WTC11 (cell line): ENCODE data around the gene COL17A1. TPM values are rescaled to one million over a fixed set of nuclear protein-coding genes. Genes with fewer than 3 reads are reported as not detected.
A peak's percentile ranks its signal among the peaks of the same experiment; 100 is the strongest.

ENCODE experiments used
- ATF1 ChIP-seq: sonication (generic); formaldehyde crosslinking; IDR thresholded peaks from 2 replicates; pipeline ENCODE4 v1.8.1; 2023; ENCODE audit warnings: mild to moderate bottlenecking, moderate library complexity, missing genetic modification reagents
- CBFB ChIP-seq: sonication (generic); formaldehyde crosslinking; IDR thresholded peaks from 2 replicates; pipeline ENCODE4 v1.8.1; 2022; ENCODE audit warnings: mild to moderate bottlenecking, low read depth, missing genetic modification reagents
- CREM ChIP-seq: sonication (generic); formaldehyde crosslinking; IDR thresholded peaks from 2 replicates; pipeline ENCODE4 v1.8.1; 2022; ENCODE audit warnings: mild to moderate bottlenecking, missing genetic modification reagents, moderate library complexity
- FOXP1 ChIP-seq: sonication (generic); formaldehyde crosslinking; IDR thresholded peaks from 2 replicates; pipeline ENCODE4 v1.8.0; 2022; ENCODE audit warnings: missing genetic modification reagents, mild to moderate bottlenecking, moderate library complexity, borderline replicate concordance
- FOXP4 ChIP-seq: sonication (generic); formaldehyde crosslinking; IDR thresholded peaks from 2 replicates; pipeline ENCODE4 v1.8.0; 2022; ENCODE audit warnings: mild to moderate bottlenecking, missing genetic modification reagents
- IRF2 ChIP-seq: sonication (generic); formaldehyde crosslinking; IDR thresholded peaks from 2 replicates; pipeline ENCODE4 v1.8.0; 2022; ENCODE audit warnings: low read depth, missing genetic modification reagents, borderline replicate concordance
- JUN ChIP-seq: sonication (generic); formaldehyde crosslinking; IDR thresholded peaks from 2 replicates; pipeline ENCODE4 v1.8.0; 2023; ENCODE audit warnings: mild to moderate bottlenecking, missing genetic modification reagents
- KAT7 ChIP-seq: sonication (generic); formaldehyde crosslinking; IDR thresholded peaks from 2 replicates; pipeline ENCODE4 v1.8.1; 2023; ENCODE audit warnings: missing genetic modification reagents, mild to moderate bottlenecking, borderline replicate concordance
- MAX ChIP-seq: sonication (generic); formaldehyde crosslinking; IDR thresholded peaks from 2 replicates; pipeline ENCODE4 v1.8.0; 2022; ENCODE audit warnings: mild to moderate bottlenecking, missing genetic modification reagents
- SMAD3 ChIP-seq: sonication (generic); formaldehyde crosslinking; IDR thresholded peaks from 2 replicates; pipeline ENCODE4 v1.8.0; 2022; ENCODE audit warnings: missing genetic modification reagents, mild to moderate bottlenecking, borderline replicate concordance
- SP1 ChIP-seq: sonication (generic); formaldehyde crosslinking; conservative IDR thresholded peaks from 2 replicates; pipeline ENCODE4 v1.8.1; 2022; ENCODE audit warnings: missing genetic modification reagents
- TCF7 ChIP-seq: sonication (generic); formaldehyde crosslinking; IDR thresholded peaks from 2 replicates; pipeline ENCODE4 v1.8.0; 2022; ENCODE audit warnings: mild to moderate bottlenecking, low read depth, missing genetic modification reagents, moderate library complexity
- TP53 ChIP-seq: sonication (generic); formaldehyde crosslinking; IDR thresholded peaks from 2 replicates; pipeline ENCODE4 v1.8.1; 2023; ENCODE audit warnings: mild to moderate bottlenecking, missing genetic modification reagents
- ZBTB21 ChIP-seq: sonication (generic); formaldehyde crosslinking; IDR thresholded peaks from 2 replicates; pipeline ENCODE4 v1.8.1; 2023; ENCODE audit warnings: mild to moderate bottlenecking, missing genetic modification reagents, borderline replicate concordance
- ZNF425 ChIP-seq: fragments of 250-450 bp; sonication (Bioruptor Pico); conservative IDR thresholded peaks from 2 replicates; pipeline ENCODE4 v1.9.0; 2021; ENCODE audit warnings: mild to moderate bottlenecking
- ZNF512 ChIP-seq: sonication (generic); formaldehyde crosslinking; IDR thresholded peaks from 2 replicates; pipeline ENCODE4 v1.8.1; 2022; ENCODE audit warnings: missing genetic modification reagents, borderline replicate concordance
- ZNF671 ChIP-seq: fragments of 250-450 bp; sonication (Bioruptor Pico); IDR thresholded peaks from 2 replicates; pipeline ENCODE4 v1.8.0; 2021; ENCODE audit warnings: mild to moderate bottlenecking
- total RNA-seq: library from RNA; stranded (reverse); gene quantifications from 3 replicates; pipeline ENCODE4 v1.2.3, GENCODE V29; 2021
- TF ChIP-seq, protein P1 (sequence below): sonication (generic); formaldehyde crosslinking; IDR thresholded peaks from 2 replicates; pipeline ENCODE4 v1.8.0; 2023; ENCODE audit warnings: mild to moderate bottlenecking, missing genetic modification reagents
- TF ChIP-seq, protein P2 (sequence below): sonication (generic); formaldehyde crosslinking; IDR thresholded peaks from 2 replicates; pipeline ENCODE4 v1.8.1; 2023; ENCODE audit warnings: mild to moderate bottlenecking, moderate library complexity, missing genetic modification reagents
- TF ChIP-seq, protein P3 (sequence below): sonication (generic); formaldehyde crosslinking; IDR thresholded peaks from 2 replicates; pipeline ENCODE4 v1.8.1; 2022; ENCODE audit warnings: mild to moderate bottlenecking, moderate library complexity, missing genetic modification reagents
- TF ChIP-seq, protein P4 (sequence below): sonication (generic); formaldehyde crosslinking; IDR thresholded peaks from 2 replicates; pipeline ENCODE4 v1.8.1; 2023; ENCODE audit warnings: mild to moderate bottlenecking, missing genetic modification reagents, borderline replicate concordance

The COL17A1 gene
- total RNA-seq, 1 experiment from 2014 or later, result 1.5 TPM

DNA sequence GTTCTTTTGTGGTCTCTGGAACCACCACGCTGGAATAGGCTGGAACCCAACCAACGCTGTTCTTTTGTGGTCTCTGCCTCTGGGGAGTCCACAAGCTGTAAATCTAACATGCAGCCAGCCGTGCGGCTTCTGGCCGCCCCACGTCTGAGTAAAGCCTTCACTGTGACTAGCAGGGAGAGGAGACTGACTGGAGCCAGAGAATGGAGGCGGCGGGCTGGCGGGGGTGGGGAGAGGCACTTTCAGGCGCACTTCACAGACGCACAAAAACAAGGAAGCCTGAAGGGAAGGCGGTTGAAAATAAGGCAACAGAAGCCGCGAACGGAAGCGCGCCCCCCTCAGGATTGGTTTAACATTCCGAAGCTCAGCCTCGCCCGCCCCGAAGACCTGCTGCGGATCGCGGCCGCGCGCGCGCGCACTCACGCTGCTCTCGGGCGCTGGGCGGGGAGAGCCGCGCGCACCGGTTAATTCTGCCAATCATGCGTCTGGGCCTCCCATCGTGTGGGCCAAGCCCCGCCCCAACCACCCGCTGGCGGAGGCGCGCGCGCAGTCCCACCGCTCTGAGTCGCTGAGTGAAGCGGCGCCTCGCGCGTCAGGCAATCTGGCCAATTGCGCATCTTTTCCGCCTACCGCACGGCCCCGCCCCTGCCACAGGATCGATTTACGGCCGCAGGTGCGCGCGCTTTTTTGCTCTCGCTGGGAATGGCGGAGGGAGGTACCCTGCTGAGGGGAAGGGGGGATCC, 36.0 kb upstream of the COL17A1 start, which contains the start of gene SFR1 (continued):
- TF ChIP-seq, protein P1, sequence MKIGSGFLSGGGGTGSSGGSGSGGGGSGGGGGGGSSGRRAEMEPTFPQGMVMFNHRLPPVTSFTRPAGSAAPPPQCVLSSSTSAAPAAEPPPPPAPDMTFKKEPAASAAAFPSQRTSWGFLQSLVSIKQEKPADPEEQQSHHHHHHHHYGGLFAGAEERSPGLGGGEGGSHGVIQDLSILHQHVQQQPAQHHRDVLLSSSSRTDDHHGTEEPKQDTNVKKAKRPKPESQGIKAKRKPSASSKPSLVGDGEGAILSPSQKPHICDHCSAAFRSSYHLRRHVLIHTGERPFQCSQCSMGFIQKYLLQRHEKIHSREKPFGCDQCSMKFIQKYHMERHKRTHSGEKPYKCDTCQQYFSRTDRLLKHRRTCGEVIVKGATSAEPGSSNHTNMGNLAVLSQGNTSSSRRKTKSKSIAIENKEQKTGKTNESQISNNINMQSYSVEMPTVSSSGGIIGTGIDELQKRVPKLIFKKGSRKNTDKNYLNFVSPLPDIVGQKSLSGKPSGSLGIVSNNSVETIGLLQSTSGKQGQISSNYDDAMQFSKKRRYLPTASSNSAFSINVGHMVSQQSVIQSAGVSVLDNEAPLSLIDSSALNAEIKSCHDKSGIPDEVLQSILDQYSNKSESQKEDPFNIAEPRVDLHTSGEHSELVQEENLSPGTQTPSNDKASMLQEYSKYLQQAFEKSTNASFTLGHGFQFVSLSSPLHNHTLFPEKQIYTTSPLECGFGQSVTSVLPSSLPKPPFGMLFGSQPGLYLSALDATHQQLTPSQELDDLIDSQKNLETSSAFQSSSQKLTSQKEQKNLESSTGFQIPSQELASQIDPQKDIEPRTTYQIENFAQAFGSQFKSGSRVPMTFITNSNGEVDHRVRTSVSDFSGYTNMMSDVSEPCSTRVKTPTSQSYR, result no peak
- TF ChIP-seq IRF2 (CRISPR knock-in tag) (no peak), FOXP1 (CRISPR knock-in tag) (peak; percentile 14), ATF1 (CRISPR knock-in tag) (no peak), TCF7 (CRISPR knock-in tag) (no peak), SP1 (CRISPR knock-in tag) (peak; percentile 94), JUN (no peak), FOXP4 (CRISPR knock-in tag) (peak; percentile 54; the same call in 1 of the 2 replicates), TP53 (CRISPR knock-in tag) (no peak), ZNF425 (no peak), KAT7 (CRISPR knock-in tag) (no peak), ZBTB21 (peak; percentile 22; the same call in 1 of the 2 replicates), CREM (CRISPR knock-in tag) (0 out of 2 replicates have a peak, but pooled peaks have one; percentile 55), ZNF512 (CRISPR knock-in tag) (no peak), CBFB (CRISPR knock-in tag) (no peak), SMAD3 (0 out of 2 replicates have a peak, but pooled peaks have one; percentile 36), ZNF671 (CRISPR knock-in tag) (no peak), MAX (CRISPR knock-in tag) (peak; percentile 72)
- TF ChIP-seq, protein P2, sequence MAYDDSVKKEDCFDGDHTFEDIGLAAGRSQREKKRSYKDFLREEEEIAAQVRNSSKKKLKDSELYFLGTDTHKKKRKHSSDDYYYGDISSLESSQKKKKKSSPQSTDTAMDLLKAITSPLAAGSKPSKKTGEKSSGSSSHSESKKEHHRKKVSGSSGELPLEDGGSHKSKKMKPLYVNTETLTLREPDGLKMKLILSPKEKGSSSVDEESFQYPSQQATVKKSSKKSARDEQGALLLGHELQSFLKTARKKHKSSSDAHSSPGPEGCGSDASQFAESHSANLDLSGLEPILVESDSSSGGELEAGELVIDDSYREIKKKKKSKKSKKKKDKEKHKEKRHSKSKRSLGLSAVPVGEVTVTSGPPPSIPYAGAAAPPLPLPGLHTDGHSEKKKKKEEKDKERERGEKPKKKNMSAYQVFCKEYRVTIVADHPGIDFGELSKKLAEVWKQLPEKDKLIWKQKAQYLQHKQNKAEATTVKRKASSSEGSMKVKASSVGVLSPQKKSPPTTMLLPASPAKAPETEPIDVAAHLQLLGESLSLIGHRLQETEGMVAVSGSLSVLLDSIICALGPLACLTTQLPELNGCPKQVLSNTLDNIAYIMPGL, result peak; percentile 32; the same call in 1 of the 2 replicates
- TF ChIP-seq, protein P3, sequence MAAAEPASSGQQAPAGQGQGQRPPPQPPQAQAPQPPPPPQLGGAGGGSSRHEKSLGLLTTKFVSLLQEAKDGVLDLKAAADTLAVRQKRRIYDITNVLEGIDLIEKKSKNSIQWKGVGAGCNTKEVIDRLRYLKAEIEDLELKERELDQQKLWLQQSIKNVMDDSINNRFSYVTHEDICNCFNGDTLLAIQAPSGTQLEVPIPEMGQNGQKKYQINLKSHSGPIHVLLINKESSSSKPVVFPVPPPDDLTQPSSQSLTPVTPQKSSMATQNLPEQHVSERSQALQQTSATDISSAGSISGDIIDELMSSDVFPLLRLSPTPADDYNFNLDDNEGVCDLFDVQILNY (CRISPR knock-in tag), result peak; percentile 93
- TF ChIP-seq, protein P4, sequence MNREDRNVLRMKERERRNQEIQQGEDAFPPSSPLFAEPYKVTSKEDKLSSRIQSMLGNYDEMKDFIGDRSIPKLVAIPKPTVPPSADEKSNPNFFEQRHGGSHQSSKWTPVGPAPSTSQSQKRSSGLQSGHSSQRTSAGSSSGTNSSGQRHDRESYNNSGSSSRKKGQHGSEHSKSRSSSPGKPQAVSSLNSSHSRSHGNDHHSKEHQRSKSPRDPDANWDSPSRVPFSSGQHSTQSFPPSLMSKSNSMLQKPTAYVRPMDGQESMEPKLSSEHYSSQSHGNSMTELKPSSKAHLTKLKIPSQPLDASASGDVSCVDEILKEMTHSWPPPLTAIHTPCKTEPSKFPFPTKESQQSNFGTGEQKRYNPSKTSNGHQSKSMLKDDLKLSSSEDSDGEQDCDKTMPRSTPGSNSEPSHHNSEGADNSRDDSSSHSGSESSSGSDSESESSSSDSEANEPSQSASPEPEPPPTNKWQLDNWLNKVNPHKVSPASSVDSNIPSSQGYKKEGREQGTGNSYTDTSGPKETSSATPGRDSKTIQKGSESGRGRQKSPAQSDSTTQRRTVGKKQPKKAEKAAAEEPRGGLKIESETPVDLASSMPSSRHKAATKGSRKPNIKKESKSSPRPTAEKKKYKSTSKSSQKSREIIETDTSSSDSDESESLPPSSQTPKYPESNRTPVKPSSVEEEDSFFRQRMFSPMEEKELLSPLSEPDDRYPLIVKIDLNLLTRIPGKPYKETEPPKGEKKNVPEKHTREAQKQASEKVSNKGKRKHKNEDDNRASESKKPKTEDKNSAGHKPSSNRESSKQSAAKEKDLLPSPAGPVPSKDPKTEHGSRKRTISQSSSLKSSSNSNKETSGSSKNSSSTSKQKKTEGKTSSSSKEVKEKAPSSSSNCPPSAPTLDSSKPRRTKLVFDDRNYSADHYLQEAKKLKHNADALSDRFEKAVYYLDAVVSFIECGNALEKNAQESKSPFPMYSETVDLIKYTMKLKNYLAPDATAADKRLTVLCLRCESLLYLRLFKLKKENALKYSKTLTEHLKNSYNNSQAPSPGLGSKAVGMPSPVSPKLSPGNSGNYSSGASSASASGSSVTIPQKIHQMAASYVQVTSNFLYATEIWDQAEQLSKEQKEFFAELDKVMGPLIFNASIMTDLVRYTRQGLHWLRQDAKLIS (CRISPR knock-in tag), result peak; percentile 74; the same call in 1 of the 2 replicates
